ENCODE measurements around the gene POLR1A.

- TF ChIP-seq CTCF (IDR thresholded peaks at IDR 0.05), result no peak
- no peak for TF ChIP-seq POLR2A (IDR thresholded peaks at IDR 0.05)
Measured at GRCh38 chr2:85984788-85985187, 120.9 kb downstream of the POLR1A start.
